ENCODE measurements around the gene SERP2. TPM values are rescaled to one million over a fixed set of nuclear protein-coding genes. Genes with fewer than 3 reads are reported as not detected.

The SERP2 gene
- polyA plus RNA-seq, 1 donor from 2014 or later, result not detected

- H3K9me3 Mint-ChIP-seq, result no peaks in the 10 kb centered on the region
- H3K27me3 Mint-ChIP-seq, result peaks cover 22% of the 10 kb centered on the region
- H3K27ac Mint-ChIP-seq, result no peak overlapping the region
- peaks cover 2% of the 10 kb centered on the region for H3K36me3 Mint-ChIP-seq
- H3K4me3 Mint-ChIP-seq, result no peak overlapping the region
- peaks cover 3 to 10% (median 4%) of the 10 kb centered on the region in 3 donors for H3K4me1 Mint-ChIP-seq
Observed at GRCh38 chr13:44421853-44422525, 48.4 kb downstream of the SERP2 start.

GRCh38 chr13:44422755-44423643, 49.4 kb downstream of the SERP2 start:
- no peak overlapping the region for H3K4me3 Mint-ChIP-seq
- H3K4me1 Mint-ChIP-seq, result peaks cover 3 to 10% (median 3%) of the 10 kb centered on the region in 3 donors
- no peak overlapping the region for H3K27ac Mint-ChIP-seq
- H3K27me3 Mint-ChIP-seq, result peaks cover 22% of the 10 kb centered on the region
- no peaks in the 10 kb centered on the region for H3K9me3 Mint-ChIP-seq
- peaks cover 2% of the 10 kb centered on the region for H3K36me3 Mint-ChIP-seq

GRCh38 chr13:44423824-44424223, 50.2 kb downstream of the SERP2 start:
- no peak overlapping the region for H3K27ac Mint-ChIP-seq
- H3K4me3 Mint-ChIP-seq, result no peak overlapping the region
- no peaks in the 10 kb centered on the region for H3K9me3 Mint-ChIP-seq
- peaks cover 2% of the 10 kb centered on the region for H3K36me3 Mint-ChIP-seq
- H3K27me3 Mint-ChIP-seq, result peaks cover 20% of the 10 kb centered on the region
- H3K4me1 Mint-ChIP-seq, result peaks cover 0 to 7% (median 3%) of the 10 kb centered on the region in 3 donors

GRCh38 chr13:44425041-44425814, 51.6 kb downstream of the SERP2 start:
- peaks cover 2% of the 10 kb centered on the region for H3K36me3 Mint-ChIP-seq
- no peak overlapping the region for H3K4me3 Mint-ChIP-seq
- H3K4me1 Mint-ChIP-seq, result peaks cover 0 to 7% (median 3%) of the 10 kb centered on the region in 3 donors
- no peak overlapping the region for H3K27ac Mint-ChIP-seq
- H3K27me3 Mint-ChIP-seq, result peaks cover 20% of the 10 kb centered on the region
- no peaks in the 10 kb centered on the region for H3K9me3 Mint-ChIP-seq

GRCh38 chr13:44425815-44426078, 52.1 kb downstream of the SERP2 start:
- Mint-ChIP-seq H3K27ac (no peak overlapping the region), H3K9me3 (no peaks in the 10 kb centered on the region), H3K4me3 (no peak overlapping the region), H3K36me3 (peaks cover 2% of the 10 kb centered on the region), H3K4me1 (peaks cover 0 to 7% (median 3%) of the 10 kb centered on the region in 3 donors), H3K27me3 (peaks cover 20% of the 10 kb centered on the region)

GRCh38 chr13:44426461-44426860, 52.8 kb downstream of the SERP2 start:
- Mint-ChIP-seq H3K4me3 (no peak overlapping the region), H3K36me3 (peaks cover 2% of the 10 kb centered on the region), H3K4me1 (peaks cover 0 to 7% (median 3%) of the 10 kb centered on the region in 3 donors), H3K27ac (no peak overlapping the region), H3K9me3 (no peaks in the 10 kb centered on the region), H3K27me3 (peaks cover 17% of the 10 kb centered on the region)

GRCh38 chr13:44429311-44429710, 55.7 kb downstream of the SERP2 start:
- Mint-ChIP-seq H3K27me3 (peaks cover 6% of the 10 kb centered on the region), H3K27ac (no peak overlapping the region)

GRCh38 chr13:44431150-44431549, 57.5 kb downstream of the SERP2 start:
- peaks cover 2 to 12% (median 7%) of the 10 kb centered on the region in 3 donors for H3K4me1 Mint-ChIP-seq
- H3K27ac Mint-ChIP-seq, result no peak overlapping the region
- no peak overlapping the region for H3K4me3 Mint-ChIP-seq
- peaks cover 6% of the 10 kb centered on the region for H3K36me3 Mint-ChIP-seq
- peaks cover 11% of the 10 kb centered on the region for H3K27me3 Mint-ChIP-seq
- no peaks in the 10 kb centered on the region for H3K9me3 Mint-ChIP-seq

More at GRCh38 chr13:44429311-44429710, 55.7 kb downstream of the SERP2 start:
- H3K36me3 Mint-ChIP-seq, result peaks cover 2% of the 10 kb centered on the region
- no peak overlapping the region for H3K4me3 Mint-ChIP-seq
- peaks cover 0 to 7% (median 0%) of the 10 kb centered on the region in 3 donors for H3K4me1 Mint-ChIP-seq
- no peaks in the 10 kb centered on the region for H3K9me3 Mint-ChIP-seq

- peaks cover 6% of the 10 kb centered on the region for H3K36me3 Mint-ChIP-seq
- H3K4me1 Mint-ChIP-seq, result peaks cover 9 to 25% (median 14%) of the 10 kb centered on the region in 3 donors
- H3K4me3 Mint-ChIP-seq, result no peak overlapping the region
- peaks cover 19% of the 10 kb centered on the region for H3K27me3 Mint-ChIP-seq
- H3K27ac Mint-ChIP-seq, result peak overlapping the region in 1 of 3 donors; percentile 19
- no peaks in the 10 kb centered on the region for H3K9me3 Mint-ChIP-seq
Observed at GRCh38 chr13:44432650-44433049, 59.0 kb downstream of the SERP2 start.

GRCh38 chr13:44433863-44434765, 60.5 kb downstream of the SERP2 start:
- Mint-ChIP-seq H3K9me3 (no peaks in the 10 kb centered on the region), H3K4me1 (peaks cover 9 to 31% (median 14%) of the 10 kb centered on the region in 3 donors), H3K4me3 (peak overlapping the region in 1 of 4 donors; percentile 49), H3K27ac (peak overlapping the region in 1 of 3 donors; percentile 42), H3K27me3 (peaks cover 19% of the 10 kb centered on the region), H3K36me3 (peaks cover 6% of the 10 kb centered on the region)

GRCh38 chr13:44434766-44435141, 61.1 kb downstream of the SERP2 start:
- Mint-ChIP-seq H3K9me3 (no peaks in the 10 kb centered on the region), H3K4me3 (peak overlapping the region; percentile 81 to 95 (median 93)), H3K27me3 (peaks cover 19% of the 10 kb centered on the region), H3K36me3 (peaks cover 6% of the 10 kb centered on the region), H3K4me1 (peaks cover 9 to 31% (median 14%) of the 10 kb centered on the region in 3 donors), H3K27ac (peak overlapping the region in 2 of 3 donors; percentile 79 to 84)

- H3K4me1 Mint-ChIP-seq, result peaks cover 9 to 31% (median 14%) of the 10 kb centered on the region in 3 donors
- H3K27me3 Mint-ChIP-seq, result peaks cover 19% of the 10 kb centered on the region
- no peaks in the 10 kb centered on the region for H3K9me3 Mint-ChIP-seq
- peak overlapping the region; percentile 81 to 95 (median 93) for H3K4me3 Mint-ChIP-seq
- H3K36me3 Mint-ChIP-seq, result peaks cover 6% of the 10 kb centered on the region
- H3K27ac Mint-ChIP-seq, result peak overlapping the region; percentile 79 to 89 (median 84)
Observed at GRCh38 chr13:44435142-44435918, 61.7 kb downstream of the SERP2 start.

GRCh38 chr13:44435919-44436510, 62.4 kb downstream of the SERP2 start:
- Mint-ChIP-seq H3K36me3 (peaks cover 6% of the 10 kb centered on the region), H3K4me3 (peak overlapping the region; percentile 81 to 95 (median 93)), H3K4me1 (peaks cover 9 to 31% (median 14%) of the 10 kb centered on the region in 3 donors), H3K27ac (peak overlapping the region; percentile 64 to 84 (median 79)), H3K9me3 (no peaks in the 10 kb centered on the region), H3K27me3 (peaks cover 21% of the 10 kb centered on the region)

Data from IgD-negative memory B cell (primary cell).